SK-N-DZ (cell line): Measurements from ENCODE around the gene TRMT112.

Experiments used
- DNase-seq: peaks from one replicate; pipeline ENCODE4 v3.0.0-alpha.2; 2015; ENCODE audit warnings: low spot score

TRMT112 gene

GRCh38 chr11:64292460-64293254 lies 24.7 kb downstream of the TRMT112 start:
- DNase-seq: no peak

- no peak for DNase-seq
Observed at GRCh38 chr11:64291752-64292459, 25.5 kb downstream of the TRMT112 start.

GRCh38 chr11:64291262-64291751 lies 26.1 kb downstream of the TRMT112 start, which contains the start of gene KCNK4:
TSS of gene KCNK4 (plus strand) at chr11:64291302. CDS start at chr11:64293019, 1,717 bp downstream.
- DNase-seq: no peak

GRCh38 chr11:64290352-64291261 lies 26.8 kb downstream of the TRMT112 start:
- DNase-seq: no peak

GRCh38 chr11:64289002-64289564 lies 28.3 kb downstream of the TRMT112 start:
- DNase-seq: no peak

- no peak for DNase-seq
Observed at GRCh38 chr11:64288353-64288750, 29.0 kb downstream of the TRMT112 start.

GRCh38 chr11:64287676-64288352 lies 29.5 kb downstream of the TRMT112 start:
- DNase-seq: no peak

GRCh38 chr11:64286801-64287159 lies 30.6 kb downstream of the TRMT112 start:
- DNase-seq: no peak

- DNase-seq: no peak
Observed at GRCh38 chr11:64285885-64286800, 31.2 kb downstream of the TRMT112 start.

- DNase-seq: peak; percentile 76
Observed at GRCh38 chr11:64284962-64285884, 32.1 kb downstream of the TRMT112 start, which contains the start of gene GPR137. TSS of gene GPR137 (plus strand) at chr11:64285848. CDS start at chr11:64286525, 677 bp downstream.

- peak; percentile 92 for DNase-seq
Observed at GRCh38 chr11:64284048-64284961, 33.1 kb downstream of the TRMT112 start, which contains the start of gene BAD. TSS of gene BAD (minus strand) at chr11:64284665. CDS start at chr11:64284368, 297 bp downstream.

- DNase-seq: no peak
Observed at GRCh38 chr11:64283092-64283491, 34.3 kb downstream of the TRMT112 start.

- no peak for DNase-seq
Observed at GRCh38 chr11:64281957-64282770, 35.2 kb downstream of the TRMT112 start.

- no peak for DNase-seq
Observed at GRCh38 chr11:64278576-64279190, 38.7 kb downstream of the TRMT112 start.

- no peak for DNase-seq
Observed at GRCh38 chr11:64276653-64277431, 40.5 kb downstream of the TRMT112 start.
